HG03064 (cell line): Measurements from ENCODE around the gene DHFR.
"Not testable (repeated sequence)": the region's sequence is repeated elsewhere in the genome, so short reads cannot be mapped to it uniquely, and the experiment has no call there.

ENCODE experiments used
- ATAC-seq: cut with Tn5 transposase; IDR thresholded peaks from one replicate; pipeline ENCODE4 v1.9.1; 2021; ENCODE audit warnings: low read depth; ENCODE audit not compliant: unreplicated experiment

Gene DHFR

GRCh38 chr5:80654391-80655230 lies at the start of gene DHFR, which contains the start of gene MSH3:
Gene DHFR, minus strand, starts transcription at chr5:80654983. Its CDS starts 494 bp downstream, at chr5:80654489.
Gene MSH3, plus strand, starts transcription at chr5:80654652. Its CDS starts 76 bp downstream, at chr5:80654728.
- ATAC-seq, result peak; percentile 42

GRCh38 chr5:80704221-80704620 lies 49.4 kb upstream of the DHFR start:
- no peak for ATAC-seq

- ATAC-seq, result no peak
Measured at GRCh38 chr5:80703747-80704146, 49.0 kb upstream of the DHFR start.

- no peak for ATAC-seq
Measured at GRCh38 chr5:80703291-80703690, 48.5 kb upstream of the DHFR start.

- ATAC-seq, result no peak
Measured at GRCh38 chr5:80701597-80701996, 46.8 kb upstream of the DHFR start.

- ATAC-seq, result no peak
Measured at GRCh38 chr5:80698369-80698768, 43.6 kb upstream of the DHFR start.

GRCh38 chr5:80697100-80697499 lies 42.3 kb upstream of the DHFR start:
- ATAC-seq, result no peak

GRCh38 chr5:80696450-80696849 lies 41.7 kb upstream of the DHFR start:
- ATAC-seq, result no peak

GRCh38 chr5:80695666-80696065 lies 40.9 kb upstream of the DHFR start:
- ATAC-seq, result no peak

- ATAC-seq, result no peak
Measured at GRCh38 chr5:80689627-80690026, 34.8 kb upstream of the DHFR start.

GRCh38 chr5:80688648-80689420 lies 34.1 kb upstream of the DHFR start:
- no peak for ATAC-seq

GRCh38 chr5:80686757-80687156 lies 32.0 kb upstream of the DHFR start:
- ATAC-seq, result no peak

- ATAC-seq, result no peak
Measured at GRCh38 chr5:80676706-80677105, 21.9 kb upstream of the DHFR start.

GRCh38 chr5:80672140-80672736 lies 17.5 kb upstream of the DHFR start:
- no peak for ATAC-seq

GRCh38 chr5:80668016-80668969 lies 13.5 kb upstream of the DHFR start:
- ATAC-seq, result no peak

- no peak for ATAC-seq
Measured at GRCh38 chr5:80667384-80667783, 12.6 kb upstream of the DHFR start.

GRCh38 chr5:80665057-80665456 lies 10.3 kb upstream of the DHFR start:
- no peak for ATAC-seq

- no peak for ATAC-seq
Measured at GRCh38 chr5:80662108-80662507, 7.3 kb upstream of the DHFR start.

GRCh38 chr5:80660661-80661060 lies 5.9 kb upstream of the DHFR start:
- ATAC-seq, result not testable (repeated sequence)

- no peak for ATAC-seq
Measured at GRCh38 chr5:80659106-80659505, 4.3 kb upstream of the DHFR start.
